ENCODE results near the gene KCNC1.

Gene KCNC1

GRCh38 chr11:17734418-17734911 is at the start of gene KCNC1:
TSS of gene KCNC1 (plus strand) at chr11:17734781. CDS start at chr11:17736003, 1,222 bp downstream.
- DNase-seq: peak; percentile 31

- DNase-seq: no peak
Measured at GRCh38 chr11:17686231-17686980, 48.2 kb upstream of the KCNC1 start.

- DNase-seq: no peak
Measured at GRCh38 chr11:17687946-17688670, 46.5 kb upstream of the KCNC1 start.

GRCh38 chr11:17691550-17691949 is 43.0 kb upstream of the KCNC1 start:
- DNase-seq: no peak

- DNase-seq: no peak
Measured at GRCh38 chr11:17691976-17692375, 42.6 kb upstream of the KCNC1 start.

GRCh38 chr11:17692931-17693330 is 41.6 kb upstream of the KCNC1 start:
- DNase-seq: no peak

GRCh38 chr11:17693531-17693930 is 41.0 kb upstream of the KCNC1 start:
- no peak for DNase-seq

GRCh38 chr11:17694494-17695110 is 40.0 kb upstream of the KCNC1 start:
- no peak for DNase-seq

- DNase-seq: no peak
Measured at GRCh38 chr11:17695454-17696441, 38.8 kb upstream of the KCNC1 start.

- DNase-seq: no peak
Measured at GRCh38 chr11:17696741-17697140, 37.8 kb upstream of the KCNC1 start.

GRCh38 chr11:17697175-17697949 is 37.2 kb upstream of the KCNC1 start:
- DNase-seq: no peak

GRCh38 chr11:17699147-17700114 is 35.1 kb upstream of the KCNC1 start:
- no peak for DNase-seq

GRCh38 chr11:17700991-17701390 is 33.6 kb upstream of the KCNC1 start:
- no peak for DNase-seq

- DNase-seq: no peak
Measured at GRCh38 chr11:17702876-17703275, 31.7 kb upstream of the KCNC1 start.

GRCh38 chr11:17703951-17704350 is 30.6 kb upstream of the KCNC1 start:
- DNase-seq: no peak

GRCh38 chr11:17707830-17708229 is 26.8 kb upstream of the KCNC1 start:
- DNase-seq: no peak

- DNase-seq: no peak
Measured at GRCh38 chr11:17711836-17712235, 22.7 kb upstream of the KCNC1 start.

GRCh38 chr11:17713851-17714250 is 20.7 kb upstream of the KCNC1 start:
- DNase-seq: no peak

- no peak for DNase-seq
Measured at GRCh38 chr11:17714356-17714854, 20.2 kb upstream of the KCNC1 start.

- DNase-seq: no peak
Measured at GRCh38 chr11:17714870-17715269, 19.7 kb upstream of the KCNC1 start.

Data from NCI-H748 treated with DMSO at 0.1 percent for 48 hours (cell line).